Endometrium (tissue), 2 donors: ENCODE data around the gene RNASEL.

Experiments used
- FAIRE-seq: peaks from 2 replicates; lab custom pipeline; 2012; peaks lifted over from hg19 to GRCh38; lab: Jason Lieb, UNC
- donor health status: control.
- donor health status: control.

RNASEL gene

DNA sequence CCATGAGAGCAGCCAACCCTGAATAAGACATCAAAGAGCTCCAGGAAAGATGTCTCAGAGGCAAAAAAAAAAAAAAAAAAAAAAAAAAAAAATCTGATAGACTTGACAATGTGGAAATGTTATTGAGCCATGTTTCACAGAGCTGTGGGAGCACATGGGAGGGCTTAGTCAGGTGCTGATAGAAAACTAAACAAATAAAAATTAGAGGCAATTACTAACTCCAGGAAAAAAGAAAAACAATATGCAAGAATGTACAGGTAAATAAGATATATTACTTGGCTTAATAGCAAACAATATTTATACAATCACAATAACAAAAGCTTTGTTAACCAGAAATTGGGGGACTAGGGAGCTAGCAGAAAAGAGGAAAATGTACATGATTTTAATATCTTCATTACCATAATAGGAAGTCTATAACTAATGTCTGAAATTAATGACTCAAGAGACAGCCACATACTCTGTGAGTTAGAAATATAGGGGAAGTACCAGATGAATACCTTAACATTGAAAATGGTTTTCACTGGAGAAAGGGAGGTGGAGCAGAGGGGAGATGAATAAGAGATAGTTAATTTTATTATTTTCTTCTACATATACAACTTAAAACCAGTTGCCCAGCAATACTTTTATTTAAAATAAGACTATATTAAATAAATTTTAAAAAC, 32.0 kb upstream of the RNASEL start:
- FAIRE-seq = no peak

DNA sequence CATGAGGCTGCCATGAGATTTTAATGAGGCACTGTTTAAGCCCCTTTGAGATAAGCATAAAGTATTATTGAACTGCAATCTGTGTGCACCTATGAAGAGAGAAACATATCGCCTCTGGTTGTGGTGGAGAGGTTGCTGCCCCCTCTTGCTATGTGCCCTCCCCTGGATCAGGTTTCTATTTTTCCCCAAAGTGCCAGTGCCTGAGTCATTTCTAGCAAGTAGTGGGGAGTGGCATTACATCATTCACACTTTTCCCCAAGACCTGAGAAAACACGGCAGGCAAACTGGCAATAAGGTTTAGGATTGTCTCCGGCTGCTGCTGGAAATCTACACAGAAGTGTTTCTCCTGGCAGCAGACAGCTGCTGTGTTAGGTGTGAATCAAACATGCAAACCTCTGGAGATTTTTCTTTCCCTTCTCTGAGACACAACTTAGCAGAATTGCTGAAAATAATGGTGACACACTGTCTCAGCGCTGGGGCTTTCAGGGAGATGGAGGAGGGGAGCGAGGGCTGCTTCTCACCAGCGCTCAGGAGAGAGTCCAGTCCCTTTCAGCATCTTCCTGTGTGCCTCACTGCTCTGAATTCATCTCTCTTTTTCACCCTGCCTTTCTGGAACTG, 28.8 kb upstream of the RNASEL start:
- FAIRE-seq = no peak

DNA sequence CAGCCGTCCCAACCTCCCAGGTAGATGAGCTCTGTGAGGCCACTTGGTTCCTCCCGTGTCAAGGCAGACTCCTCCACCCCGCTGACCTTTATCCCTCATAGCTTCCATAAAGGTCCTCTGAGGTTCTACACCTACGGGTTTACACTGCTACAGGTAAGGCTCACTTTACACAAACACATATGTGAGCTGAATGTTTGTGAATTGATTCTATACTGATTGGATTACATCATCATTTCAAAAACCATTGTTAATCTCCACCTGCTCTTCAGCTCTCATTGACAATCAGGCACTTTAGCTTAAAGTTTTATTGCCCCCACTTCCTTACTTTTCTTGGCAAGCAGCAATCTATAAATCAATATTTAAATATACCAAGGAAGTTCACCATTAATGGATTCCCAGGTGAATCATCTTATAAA, 28.0 kb upstream of the RNASEL start:
- no peak for FAIRE-seq

DNA sequence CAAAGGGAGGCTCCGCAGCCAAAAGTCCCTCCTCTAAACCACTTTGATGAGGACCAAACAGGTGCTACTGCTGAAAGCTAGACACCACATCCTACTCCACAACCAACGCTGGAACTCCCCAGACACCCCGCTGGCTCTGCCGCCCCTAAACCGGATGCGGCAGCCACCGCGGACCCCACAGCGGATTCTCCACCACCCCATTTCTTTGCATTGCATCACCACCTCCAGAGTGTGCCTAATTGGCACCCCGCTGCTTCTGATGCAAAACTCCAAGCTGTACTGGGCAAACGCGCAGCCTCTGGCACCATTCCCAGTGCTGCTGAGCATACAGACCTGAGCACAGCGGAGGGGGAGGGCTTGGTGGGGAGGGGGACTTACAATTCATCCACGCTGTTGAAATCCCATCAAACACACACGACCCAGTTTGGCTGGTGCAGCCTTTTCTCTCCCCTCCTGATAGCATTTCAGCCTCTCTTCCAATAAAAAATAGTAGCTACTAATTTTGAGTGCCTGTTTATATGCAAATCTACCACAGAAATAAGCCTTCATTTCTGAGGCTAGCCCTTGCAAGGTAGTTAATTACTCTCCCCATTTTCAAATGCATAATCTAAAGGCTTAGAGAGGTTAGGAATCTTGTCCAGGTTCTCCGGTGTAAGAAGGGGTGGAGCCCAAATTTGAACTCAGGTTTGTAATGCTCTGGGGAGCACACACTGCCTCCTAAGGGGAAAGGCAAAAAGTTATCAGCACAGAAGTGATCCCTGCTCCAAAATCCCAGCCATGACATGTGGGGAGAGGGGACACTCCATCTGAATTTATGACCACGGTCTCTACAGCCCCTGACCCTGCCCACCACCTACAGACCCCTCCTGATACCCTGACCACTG, 27.3 kb upstream of the RNASEL start:
- FAIRE-seq = no peak

DNA sequence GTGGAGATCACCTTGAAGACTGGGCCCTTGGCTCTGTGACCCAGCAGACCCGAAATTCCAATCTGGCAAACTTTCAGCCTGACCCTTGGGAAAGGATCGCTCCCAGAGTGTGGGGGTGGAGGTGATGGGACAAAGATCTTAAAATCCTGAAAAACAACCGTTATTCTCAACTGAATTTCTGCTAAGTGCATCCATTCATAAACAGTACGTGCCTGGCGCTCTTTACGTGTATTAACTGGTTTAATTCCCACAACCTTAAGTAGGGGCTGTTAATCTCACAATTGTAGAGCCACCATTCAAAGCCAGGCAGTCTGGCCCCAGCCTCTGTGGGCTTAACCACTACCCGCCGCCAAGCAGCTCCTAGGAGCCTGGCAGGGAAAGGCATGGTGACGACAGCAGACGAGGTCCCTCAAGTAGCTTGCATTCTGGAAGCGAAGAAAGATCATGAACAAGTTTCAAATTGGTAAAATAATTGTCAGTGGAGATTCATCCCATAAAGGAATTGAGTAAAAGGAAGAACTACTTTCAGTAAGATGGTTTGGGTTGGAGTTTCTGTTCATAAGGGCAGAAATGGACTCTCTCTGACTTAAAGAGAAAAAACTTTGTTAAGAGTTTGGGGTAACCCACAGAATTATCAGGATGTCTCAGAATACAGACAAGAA, 26.5 kb upstream of the RNASEL start:
- FAIRE-seq = no peak

DNA sequence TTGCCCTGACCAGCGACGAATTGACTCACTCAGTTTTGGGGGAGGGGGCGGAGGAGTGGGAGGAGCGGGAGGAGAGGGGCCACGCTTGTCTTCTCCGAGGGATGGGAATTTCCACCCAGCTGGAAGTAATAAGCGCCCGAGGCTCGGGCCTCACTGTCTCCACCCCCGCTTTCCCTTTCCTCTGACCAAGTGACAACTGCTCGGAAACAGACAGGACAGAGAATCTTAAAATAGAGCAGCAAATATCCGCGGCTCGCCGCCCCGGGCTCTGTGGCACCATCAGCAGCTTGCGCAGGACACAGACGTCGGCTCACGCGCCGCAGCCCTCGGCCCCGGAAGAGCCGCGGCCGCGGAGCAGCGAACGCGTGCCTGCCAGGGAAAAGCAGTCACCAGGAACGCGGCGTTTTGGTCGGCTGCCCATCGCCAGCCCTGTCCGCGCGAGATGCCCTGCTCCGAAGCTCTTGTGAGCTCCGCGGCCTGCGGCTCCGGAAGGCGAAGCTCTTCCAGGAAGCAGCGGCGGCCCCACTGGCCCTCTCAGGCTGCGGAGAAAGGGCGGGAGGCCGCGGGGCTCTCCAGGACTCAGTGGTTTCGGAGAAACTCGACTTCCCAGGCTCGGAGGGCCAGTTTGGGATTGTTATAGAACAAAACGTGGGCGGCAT, 25.9 kb upstream of the RNASEL start:
- FAIRE-seq = no peak

DNA sequence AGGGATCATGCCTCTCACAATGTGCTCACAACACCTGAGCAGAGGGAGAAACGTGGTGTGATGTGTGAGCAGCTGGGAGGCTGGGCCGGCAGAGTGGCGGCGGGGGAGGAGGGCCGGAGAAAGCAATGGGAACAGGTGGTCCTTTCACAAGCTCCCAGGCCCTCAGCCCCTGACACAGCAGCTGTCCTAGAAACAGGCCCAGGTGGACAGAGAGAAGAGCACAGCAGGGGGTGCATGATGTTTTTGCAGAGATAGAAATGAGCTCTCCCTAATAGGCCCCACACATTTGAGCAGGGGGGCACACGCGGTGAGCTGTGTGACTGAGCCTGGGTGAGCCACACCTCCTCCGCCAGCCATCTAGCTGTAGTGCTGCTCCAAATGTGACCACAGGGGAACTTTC, 22.7 kb upstream of the RNASEL start:
- no peak for FAIRE-seq

DNA sequence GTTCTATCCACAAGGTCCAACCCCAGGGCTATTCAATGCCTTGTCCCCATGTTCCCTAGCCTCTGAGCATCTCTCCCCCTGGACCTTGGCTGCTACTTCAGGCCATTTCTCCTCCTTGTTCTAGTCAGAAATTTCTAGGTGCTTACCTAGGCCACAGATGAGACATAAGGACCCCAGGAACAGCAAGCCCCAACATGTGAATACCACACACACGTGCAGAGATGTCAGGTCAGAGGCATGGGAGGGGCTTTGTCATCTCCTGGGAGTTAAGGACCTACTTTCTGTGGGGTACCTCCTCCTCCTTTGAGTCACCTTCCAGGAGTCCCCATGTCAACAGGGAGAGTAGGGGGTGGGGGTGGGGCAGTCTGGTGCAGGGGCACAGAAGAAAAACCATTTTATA, 22.3 kb upstream of the RNASEL start:
- no peak for FAIRE-seq

DNA sequence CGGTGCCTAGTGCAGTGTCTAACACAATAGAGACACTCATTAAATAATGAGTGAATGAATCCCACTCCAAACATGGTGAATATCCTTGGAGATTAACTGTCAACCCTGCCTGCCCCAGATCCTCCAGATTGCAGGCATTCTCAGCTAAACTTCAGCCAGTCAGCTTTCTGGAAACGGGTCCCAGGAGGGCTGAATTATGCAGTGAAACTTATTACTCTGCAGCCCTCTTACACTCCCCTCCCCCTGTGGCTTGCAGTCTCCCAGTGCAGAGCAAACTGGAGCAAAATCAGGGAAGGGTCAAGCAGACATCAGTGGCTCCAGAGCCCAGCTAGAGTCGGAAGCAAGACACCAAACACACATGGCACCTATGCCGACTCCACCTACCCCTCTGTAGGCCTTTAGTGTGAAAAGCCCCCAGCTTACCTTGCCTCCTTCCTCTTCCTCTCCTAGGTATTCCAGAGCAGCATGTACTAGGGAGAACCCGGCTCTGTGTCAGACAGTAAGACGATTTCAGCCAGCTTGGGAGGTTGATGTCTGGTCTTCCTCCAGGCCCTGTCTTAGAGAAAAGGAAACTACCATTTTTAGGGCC, 21.6 kb upstream of the RNASEL start:
- no peak for FAIRE-seq

DNA sequence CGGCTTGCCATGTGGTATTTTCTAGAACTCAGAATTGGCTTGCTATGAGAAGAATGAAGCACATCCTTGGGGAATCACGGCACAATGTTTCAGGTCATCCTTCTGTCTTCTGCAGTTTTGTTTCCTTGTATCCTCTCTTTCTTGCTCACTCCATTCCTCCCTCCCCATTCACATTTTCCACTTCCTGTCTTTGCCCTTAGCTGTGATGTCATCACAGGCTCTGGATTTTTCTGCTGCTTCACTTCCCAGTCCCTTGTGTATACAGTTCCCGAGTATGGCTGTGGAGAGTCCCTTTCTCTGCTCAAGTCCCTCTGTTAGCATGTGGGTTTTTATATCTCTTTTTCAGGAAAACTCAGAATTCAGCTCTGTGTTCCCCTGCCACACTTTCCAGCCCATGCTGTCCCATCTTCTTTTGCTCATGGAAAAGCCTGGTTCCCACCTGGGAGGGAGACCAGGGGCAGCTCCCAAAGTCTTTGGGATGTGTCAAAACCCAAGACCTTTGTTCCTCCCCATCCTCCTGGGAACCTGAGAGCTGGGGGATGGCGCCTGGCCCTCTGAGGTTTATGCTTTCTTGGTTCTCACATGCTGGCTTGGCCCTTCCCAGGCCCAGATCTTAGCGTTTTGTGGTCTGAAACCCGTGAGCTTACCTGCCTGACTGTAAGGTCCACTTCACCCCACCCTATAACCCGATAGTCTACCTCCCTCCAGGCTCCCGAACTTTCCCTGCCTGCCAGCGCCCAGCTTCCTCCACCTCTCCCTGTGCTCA, 20.0 kb upstream of the RNASEL start:
- FAIRE-seq = no peak

DNA sequence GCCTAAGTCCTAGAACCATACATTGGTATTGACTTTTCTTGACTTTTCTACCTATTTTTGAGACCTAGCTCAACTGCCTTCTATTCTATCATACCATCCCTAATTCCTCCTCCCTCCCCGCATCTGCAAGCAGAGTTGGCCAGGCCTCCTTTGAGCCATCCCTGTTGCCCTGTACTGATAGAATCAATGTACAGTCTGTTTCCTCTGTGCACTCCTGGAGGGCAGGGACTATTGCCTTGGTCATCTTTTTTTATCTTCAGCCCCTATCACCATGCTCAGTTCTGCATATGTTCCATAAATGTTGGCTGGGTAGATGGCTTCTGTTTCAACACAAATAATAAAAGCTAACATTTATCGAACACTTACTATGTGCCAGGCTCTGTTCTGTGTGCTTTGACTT, 19.2 kb upstream of the RNASEL start:
- no peak for FAIRE-seq

DNA sequence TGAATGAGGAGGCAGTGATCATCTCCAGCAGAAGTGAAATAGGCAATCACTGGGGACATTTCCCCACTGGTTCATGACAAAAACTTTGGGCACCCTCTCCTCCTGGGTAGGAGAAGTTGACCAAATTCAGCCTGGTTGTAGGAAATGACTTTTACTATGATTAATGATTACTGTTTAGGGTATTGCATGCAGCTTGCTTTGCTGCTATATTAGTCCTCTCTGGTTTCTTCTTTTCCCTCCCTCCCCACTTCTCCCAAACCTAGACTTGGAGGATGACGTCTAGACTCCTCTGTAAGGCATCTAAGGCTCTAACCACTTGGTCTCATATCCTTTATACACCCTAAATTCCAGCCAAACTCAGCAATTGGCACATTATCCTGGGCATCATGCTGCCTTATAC, 18.5 kb upstream of the RNASEL start:
- FAIRE-seq = no peak

DNA sequence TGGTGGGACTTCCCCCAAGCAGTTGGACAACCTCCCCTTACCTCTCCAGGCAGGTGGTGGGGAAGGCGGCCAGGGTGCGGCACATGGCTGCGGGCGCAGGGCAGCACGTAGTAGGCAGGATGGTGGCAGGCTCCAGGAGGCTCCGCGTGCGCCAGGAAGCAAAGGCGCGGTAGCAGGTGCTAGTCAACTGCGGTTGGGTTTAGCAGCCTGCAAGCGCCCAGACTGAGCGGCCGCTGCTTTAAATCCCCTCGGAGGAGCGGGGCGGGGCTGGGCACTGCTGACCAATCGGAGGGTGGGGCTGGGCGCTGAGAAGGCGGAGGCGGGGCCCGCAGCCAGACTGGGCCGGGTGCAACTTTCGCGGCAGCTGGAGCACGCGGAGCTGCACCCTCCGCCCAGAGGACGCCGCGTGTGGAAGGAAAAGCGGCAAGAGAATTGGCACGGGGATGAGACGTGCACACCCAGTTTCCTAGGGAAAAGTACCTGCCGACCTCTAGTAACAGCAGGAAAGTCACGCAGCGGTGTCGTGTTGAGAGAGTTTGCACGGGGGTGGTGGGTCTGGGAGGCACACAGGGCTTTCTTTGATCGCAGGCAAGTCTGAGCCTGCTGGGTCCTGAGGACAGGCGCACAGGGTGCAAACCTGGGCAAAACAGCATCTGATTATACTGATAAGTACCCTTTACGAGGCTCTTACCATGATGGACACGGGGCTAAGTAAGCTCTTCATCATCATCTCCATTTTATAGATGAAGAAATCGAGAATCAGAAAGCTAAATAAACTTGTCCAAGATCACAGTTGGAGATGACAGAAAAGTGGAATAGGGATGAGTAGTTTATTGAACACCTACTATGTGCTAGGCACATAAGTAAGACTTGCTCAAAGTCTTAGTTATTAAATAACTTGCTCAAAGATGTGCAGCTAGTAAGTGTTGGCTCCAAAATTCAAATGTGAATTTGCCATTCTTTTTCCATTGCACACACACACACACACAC, 15.4 kb upstream of the RNASEL start, which contains the start of gene RGS16:
RGS16 (minus strand) TSS at position 215 of the 990 bp plus-strand sequence; CDS start at position 85, 130 bp downstream.
- no peak for FAIRE-seq

DNA sequence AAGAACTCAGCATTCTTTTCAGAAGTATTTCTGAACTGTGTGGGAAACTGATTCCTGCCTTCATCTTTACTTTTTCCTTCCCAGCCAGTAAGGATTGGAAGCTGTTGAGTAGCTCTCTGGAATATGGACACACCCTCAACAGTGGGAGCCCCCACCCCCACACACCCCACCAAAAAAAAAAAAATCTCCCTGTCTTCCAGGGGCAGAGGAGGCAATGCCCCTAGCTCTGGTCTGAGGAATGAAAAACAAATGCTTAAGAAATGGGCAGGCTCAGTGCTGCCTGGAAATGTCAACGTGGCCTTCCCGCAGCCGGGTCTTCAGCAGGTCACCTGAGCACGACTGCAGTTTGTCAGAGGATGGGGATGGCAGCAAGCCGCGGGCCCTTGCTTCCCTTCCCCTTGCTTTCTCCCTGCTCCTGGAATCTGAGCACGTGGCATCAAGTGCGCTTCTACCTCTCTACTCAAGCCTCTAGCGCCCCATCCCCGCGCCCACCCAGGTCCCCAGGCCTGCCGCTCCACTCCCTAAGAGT, 14.7 kb upstream of the RNASEL start:
- FAIRE-seq = no peak

DNA sequence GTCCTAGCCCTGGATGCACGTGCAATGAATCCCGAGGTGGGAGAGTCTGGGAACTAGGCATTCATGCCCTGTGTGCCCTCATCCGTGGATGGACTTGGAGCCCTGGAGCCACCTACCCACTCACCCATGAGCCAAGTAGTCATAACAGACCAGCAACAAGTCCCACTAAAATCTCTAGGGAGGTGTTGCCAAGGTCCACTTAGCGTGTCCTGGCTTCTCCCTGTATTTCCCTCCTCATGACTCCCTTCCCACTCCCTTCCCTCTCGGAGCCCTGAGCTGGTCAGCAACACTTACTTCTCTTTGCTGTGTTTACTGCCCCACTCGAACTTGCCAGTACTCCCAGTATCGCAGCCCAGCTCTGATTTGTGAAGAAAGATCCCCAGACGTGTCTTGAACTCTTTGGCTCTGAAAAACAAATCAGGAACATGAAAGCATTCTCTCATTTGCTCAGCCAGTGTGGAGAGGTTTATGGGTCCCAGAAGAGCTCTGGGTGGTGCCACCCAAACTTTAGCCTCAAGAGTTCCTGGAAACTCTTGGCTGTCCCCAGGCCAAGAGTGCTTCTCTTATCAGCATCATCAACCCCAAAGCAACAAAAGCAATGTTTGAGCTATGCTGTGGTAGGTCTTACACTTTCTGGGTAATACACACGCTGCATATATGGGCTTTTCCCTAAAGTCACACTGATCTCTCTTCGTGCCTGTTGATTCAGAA, 14.0 kb upstream of the RNASEL start:
- no peak for FAIRE-seq

DNA sequence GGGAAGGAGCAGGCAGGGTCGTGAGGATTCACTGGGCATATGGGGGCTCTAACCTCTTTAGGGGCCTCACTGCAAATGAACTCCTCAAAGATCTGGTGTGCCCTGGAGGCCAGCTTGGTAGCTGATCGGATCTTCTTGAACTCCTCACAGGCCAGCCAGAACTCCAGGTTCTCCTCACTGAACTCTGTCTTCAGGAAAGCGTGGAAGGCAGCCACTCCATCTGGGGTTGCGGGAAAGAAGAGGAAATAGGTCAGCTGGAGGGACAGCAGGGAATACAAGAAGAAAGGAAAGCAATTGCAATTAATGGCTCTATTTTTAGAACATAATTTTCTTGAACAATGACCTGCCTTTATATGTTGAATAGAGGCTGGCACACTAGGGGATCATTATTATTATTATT, 12.9 kb upstream of the RNASEL start:
- FAIRE-seq = no peak

DNA sequence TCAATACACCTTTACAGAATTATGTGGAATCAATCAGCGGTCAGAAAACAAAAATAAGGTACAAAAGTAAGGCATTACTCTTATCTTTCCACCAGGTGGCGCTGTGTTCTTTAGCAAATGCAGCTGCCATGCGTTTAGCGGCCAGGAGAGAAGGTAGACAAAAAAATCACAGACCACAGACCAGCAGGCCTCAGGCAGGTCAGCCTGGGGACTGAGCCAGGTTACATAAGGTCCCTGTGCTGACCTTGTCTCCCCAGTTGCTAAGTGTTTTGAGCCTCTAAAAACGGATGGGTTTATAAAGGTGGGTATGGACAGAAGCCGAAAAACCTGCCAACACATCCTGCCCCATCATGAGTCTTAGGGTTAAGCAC, 12.3 kb upstream of the RNASEL start:
- FAIRE-seq = no peak

DNA sequence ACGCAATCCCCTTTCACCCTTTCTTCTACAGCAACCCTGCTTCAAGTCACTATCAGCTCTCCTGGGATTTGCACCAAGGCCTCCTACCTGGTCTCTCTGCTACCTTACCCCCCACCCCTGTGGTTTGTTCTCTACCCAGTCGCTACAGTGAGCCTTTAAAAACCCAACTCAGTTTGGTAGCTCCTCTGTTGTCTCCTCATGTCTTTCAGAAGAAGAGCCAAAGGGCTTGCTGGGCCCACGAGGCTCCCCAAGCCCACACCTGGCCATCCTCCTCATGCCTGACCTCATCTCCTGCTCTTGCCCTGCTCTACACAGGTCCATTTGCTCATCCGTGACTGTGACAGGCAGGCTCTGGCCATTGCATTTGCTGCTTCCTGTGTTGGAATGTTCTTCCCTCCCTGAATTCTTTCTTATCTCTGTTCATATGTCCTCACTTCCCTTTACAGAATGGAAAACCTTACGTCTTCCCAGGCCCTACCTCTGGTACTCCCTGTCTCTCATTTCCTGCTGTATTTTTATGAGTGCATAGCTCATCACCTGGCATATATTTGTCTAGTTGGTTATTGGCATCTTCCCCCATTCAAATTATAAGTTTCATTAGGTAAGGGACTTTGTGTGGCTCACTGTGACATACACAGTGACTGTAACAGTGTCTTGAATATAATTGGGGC, 11.8 kb upstream of the RNASEL start:
- FAIRE-seq = no peak
